GM18505 (cell line): Measurements from ENCODE around the gene EFHB.

Source experiments
- ATAC-seq: cut with Tn5 transposase; IDR thresholded peaks from one replicate; pipeline ENCODE4 v1.9.1; 2021; ENCODE audit not compliant: unreplicated experiment
- POLR2A ChIP-seq: IDR thresholded peaks from 4 replicates; pipeline ENCODE4 v1.6.1; 2011; ENCODE audit warnings: borderline replicate concordance; ENCODE audit not compliant: insufficient read depth, insufficient read length; ENCODE audit errors: extremely low read depth

Gene EFHB

GRCh38 chr3:19945969-19946831 lies 12.2 kb upstream of the EFHB start:
- peak; percentile 0 for ATAC-seq
- TF ChIP-seq POLR2A, result no peak

GRCh38 chr3:19945534-19945933 lies 11.5 kb upstream of the EFHB start:
- no peak for ATAC-seq
- TF ChIP-seq POLR2A, result no peak

GRCh38 chr3:19940643-19941042 lies 6.6 kb upstream of the EFHB start:
- ATAC-seq, result no peak
- TF ChIP-seq POLR2A, result no peak

GRCh38 chr3:19938295-19938627 lies 4.2 kb upstream of the EFHB start:
- TF ChIP-seq POLR2A, result no peak
- no peak for ATAC-seq

GRCh38 chr3:19937459-19938294 lies 3.7 kb upstream of the EFHB start:
- ATAC-seq, result no peak
- no peak for TF ChIP-seq POLR2A

GRCh38 chr3:19932422-19932821 lies 1.6 kb downstream of the EFHB start:
- no peak for TF ChIP-seq POLR2A
- no peak for ATAC-seq

- TF ChIP-seq POLR2A, result no peak
- peak; percentile 46 for ATAC-seq
These were observed 2.2 kb downstream of the EFHB start for GRCh38 chr3:19931767-19932188.

- ATAC-seq, result peak; percentile 84
- no peak for TF ChIP-seq POLR2A
These were observed 2.8 kb downstream of the EFHB start for GRCh38 chr3:19931180-19931692.

GRCh38 chr3:19920401-19921080 lies 13.5 kb downstream of the EFHB start:
- ATAC-seq, result no peak
- TF ChIP-seq POLR2A, result no peak

- no peak for ATAC-seq
- no peak for TF ChIP-seq POLR2A
These were observed 16.9 kb downstream of the EFHB start for GRCh38 chr3:19917167-19917566.

GRCh38 chr3:19911452-19911851 lies 22.6 kb downstream of the EFHB start:
- TF ChIP-seq POLR2A, result no peak
- no peak for ATAC-seq

GRCh38 chr3:19907523-19907922 lies 26.5 kb downstream of the EFHB start:
- ATAC-seq, result no peak
- TF ChIP-seq POLR2A, result no peak

GRCh38 chr3:19903649-19904048 lies 30.4 kb downstream of the EFHB start:
- no peak for ATAC-seq
- no peak for TF ChIP-seq POLR2A
